K562 (cell line): ENCODE data around the gene BCL2L15. TPM values are rescaled to one million over a fixed set of nuclear protein-coding genes. Genes with fewer than 3 reads are reported as not detected.
A peak's percentile ranks its signal among the peaks of the same experiment; 100 is the strongest.

ENCODE experiments used
- ATAC-seq: fragments of 200-7000 bp; cut with Tn5 transposase; 3 replicates; pipeline ENCODE4 v1.9.1; 2020; ENCODE audit warnings: moderate library complexity
- BruUV-seq: library from RNA; stranded (reverse); fragments of 400-500 nt; replicated peaks from 2 replicates; lab custom pipeline; 2021; lab: Mats Ljungman, UMichigan
- CTCF ChIA-PET: fragments of 300-600 bp; formaldehyde crosslinking; extraction: SDS; loops from one replicate; lab custom pipeline; 2021; ENCODE audit warnings: low intra/inter-chr PET ratio; lab: Yijun Ruan, JAX
- POLR2A ChIA-PET: fragments of 300-600, 350-650 bp; sonication (Branson Sonifier 250); formaldehyde crosslinking; extraction: SDS; loops from one replicate; lab custom pipeline; 2021; ENCODE audit warnings: antibody characterized with exemption, inconsistent platforms; lab: Yijun Ruan, JAX
- DNase-seq, 4 experiments: peaks; one replicate each; pipeline versions ENCODE4 v3.0.0 to v3.0.0-alpha.2; 2011 to 2018; ENCODE audit warnings: low spot score in 3 of 4, mixed read lengths in 3 of 4; ENCODE audit errors: extremely low read depth in 1 of 4
- FAIRE-seq: peaks from 2 replicates; lab custom pipeline; 2011; peaks lifted over from hg19 to GRCh38; lab: Jason Lieb, UNC
- H2AFZ ChIP-seq: 2 replicates; pipeline ENCODE4 v1.6.0; 2011; ENCODE audit warnings: low read depth, low read length, control low read depth, inconsistent platforms
- H3K27ac ChIP-seq: fragments of 200-600 bp; 3 replicates; pipeline ENCODE4 v1.8.0; 2011; ENCODE audit warnings: low read depth, mild to moderate bottlenecking, control low read depth, inconsistent platforms, low read length, moderate library complexity, mixed read lengths; ENCODE audit errors: extremely low read depth
- H3K27me3 ChIP-seq, 2 experiments: fragments of 300-600 bp in 1 of 2; 2 replicates in 1 of 2; 3 replicates in 1 of 2; pipeline versions ENCODE4 v1.6.0 to v1.8.0; 2011; ENCODE audit warnings: inconsistent platforms in 2 of 2, low read length in 2 of 2, mild to moderate bottlenecking in 1 of 2, mixed read lengths in 1 of 2, moderate library complexity in 1 of 2; ENCODE audit not compliant: control insufficient read depth in 2 of 2, insufficient read depth in 2 of 2
- H3K36me3 ChIP-seq: fragments of 300-600 bp; 3 replicates; pipeline ENCODE4 v1.8.0; 2011; ENCODE audit warnings: mild to moderate bottlenecking, low read length, inconsistent platforms; ENCODE audit not compliant: control insufficient read depth, insufficient read depth
- H3K4me1 ChIP-seq, 2 experiments: fragments of 200-600 bp in 1 of 2; replicated peaks in 1 of 2; 2 replicates in 1 of 2; 3 replicates in 1 of 2; pipeline versions ENCODE4 v1.5.1 to v1.8.0; 2011; ENCODE audit warnings: inconsistent platforms in 2 of 2, low read length in 2 of 2, mild to moderate bottlenecking in 1 of 2, mixed read lengths in 1 of 2, moderate library complexity in 1 of 2; ENCODE audit not compliant: control insufficient read depth in 2 of 2, insufficient read depth in 2 of 2
- H3K4me2 ChIP-seq: 2 replicates; pipeline ENCODE4 v1.6.1; 2011; ENCODE audit warnings: low read length, control low read depth, inconsistent platforms, mixed read lengths; ENCODE audit not compliant: insufficient read depth
- H3K4me3 ChIP-seq: fragments of 200-600 bp; sonication (generic), shearing (Covaris generic); 2 replicates; pipeline ENCODE4 v1.5.1; 2016; ENCODE audit warnings: control low read depth, inconsistent platforms
- H3K79me2 ChIP-seq: fragments of 200-600 bp; 3 replicates; pipeline ENCODE4 v1.8.0; 2011; ENCODE audit warnings: low read length, inconsistent platforms; ENCODE audit not compliant: control insufficient read depth, insufficient read depth
- H3K9ac ChIP-seq, 2 experiments: 2 replicates each; pipeline versions ENCODE4 v1.6.0 to v1.6.1; 2011; ENCODE audit warnings: low read depth in 2 of 2, low read length in 2 of 2, control low read depth in 1 of 2, inconsistent platforms in 1 of 2, mild to moderate bottlenecking in 1 of 2, mixed read lengths in 1 of 2; ENCODE audit not compliant: insufficient read depth in 1 of 2
- H3K9me1 ChIP-seq: one replicate; pipeline ENCODE4 v1.6.0; 2011; ENCODE audit warnings: inconsistent platforms, mild to moderate bottlenecking, low read length, moderate library complexity; ENCODE audit not compliant: control insufficient read depth, insufficient read depth
- H3K9me3 ChIP-seq: replicated peaks from 2 replicates; pipeline ENCODE4 v1.5.1; 2011; ENCODE audit warnings: low read depth, low read length, inconsistent platforms; ENCODE audit not compliant: control insufficient read depth, insufficient read depth
- H4K20me1 ChIP-seq: replicated peaks from 2 replicates; pipeline ENCODE4 v1.6.1; 2011; ENCODE audit warnings: low read length, inconsistent platforms, mixed read lengths; ENCODE audit not compliant: control insufficient read depth, insufficient read depth
- CREBBP ChIP-seq: IDR thresholded peaks from one replicate; pipeline ENCODE4 v1.6.1; 2012; ENCODE audit warnings: low read depth, mild to moderate bottlenecking, control low read depth, inconsistent platforms, low read length
- MAZ ChIP-seq, 2 experiments: fragments of 450-650 bp in 1 of 2; sonication (generic) in 1 of 2; formaldehyde crosslinking; IDR thresholded peaks in 1 of 2; conservative IDR thresholded peaks in 1 of 2; 2 replicates each; pipeline versions ENCODE4 v1.4.0 to v1.5.0; 2020; ENCODE audit warnings: mild to moderate bottlenecking in 1 of 2, missing genetic modification reagents in 1 of 2
- NR4A1 ChIP-seq, 2 experiments: fragments of 250-450 bp in 1 of 2; fragments of 450-650 bp in 1 of 2; sonication (Bioruptor Pico) in 1 of 2; IDR thresholded peaks; 2 replicates each; pipeline versions ENCODE4 v1.4.0 to v1.6.1; 2016 to 2020; ENCODE audit warnings: mild to moderate bottlenecking in 2 of 2, missing compliant biosample characterization in 1 of 2, missing genetic modification characterization in 1 of 2, moderate library complexity in 1 of 2
- POLR2AphosphoS2 ChIP-seq: IDR thresholded peaks from 2 replicates; pipeline ENCODE4 v1.6.1; 2012; ENCODE audit warnings: low read length, improper control_type of control experiment
- TCF7L2 ChIP-seq: fragments of 150-350 bp; IDR thresholded peaks from 2 replicates; pipeline ENCODE4 v1.6.1; 2016; ENCODE audit warnings: low read depth, mild to moderate bottlenecking, low read length, moderate library complexity
- TEAD2 ChIP-seq: fragments of 450-650 bp; IDR thresholded peaks from 2 replicates; pipeline ENCODE4 v1.6.1; 2016; ENCODE audit warnings: missing genetic modification characterization, control low read depth, missing compliant biosample characterization
- ZBTB11 ChIP-seq, 3 experiments: fragments of 200-800 bp in 1 of 3; fragments of 250-450 bp in 1 of 3; fragments of 450-650 bp in 1 of 3; sonication (Bioruptor Pico) in 1 of 3; sonication (Bioruptor generic) in 1 of 3; formaldehyde crosslinking in 1 of 3; IDR thresholded peaks; 2 replicates each; pipeline versions ENCODE4 v1.6.1 to v1.8.0; 2016 to 2022; ENCODE audit warnings: mild to moderate bottlenecking in 2 of 3, missing genetic modification characterization in 2 of 3, missing compliant biosample characterization in 1 of 3, moderate library complexity in 1 of 3
- ZBTB9 ChIP-seq: fragments of 450-650 bp; formaldehyde crosslinking; IDR thresholded peaks from 2 replicates; pipeline ENCODE4 v1.4.0; 2020; ENCODE audit warnings: mild to moderate bottlenecking, moderate library complexity
- ZNF589 ChIP-seq: fragments of 200-800 bp; sonication (Bioruptor generic); IDR thresholded peaks from 2 replicates; pipeline ENCODE4 v1.6.1; 2016; ENCODE audit warnings: low read depth, missing genetic modification characterization, missing compliant biosample characterization
- ZNF76 ChIP-seq: fragments of 250-450 bp; sonication (Bioruptor Pico); IDR thresholded peaks from 2 replicates; pipeline ENCODE4 v1.4.0; 2020; ENCODE audit warnings: mild to moderate bottlenecking, moderate library complexity, borderline replicate concordance
- in situ Hi-C: fragments of 300-500 bp; cut with MboI; formaldehyde crosslinking; loops from 4 replicates; pipeline ENCODE4 v1.15.0; 2018; ENCODE audit warnings: inconsistent platforms, mixed read lengths
- intact Hi-C: fragments of 100-400 bp; cut with micrococcal nuclease; formaldehyde crosslinking; loops from 2 replicates; pipeline ENCODE4 v1.14.2; 2022
- polyA plus RNA-seq, 8 experiments: library from polyadenylated mRNA; depleted of rRNA in 4 of 8; stranded (reverse) in 5 of 8; unstranded in 3 of 8; fragments of >200 nt; fragmentation: Nextera tagmentation in 2 of 8; fragmentation: Illumina TruSeq in 1 of 8; extraction: Ambion mirVana in 2 of 8; extraction: Trizol in 1 of 8; gene quantifications; 2 replicates each; pipeline versions ENCODE4 v1.2.1 to v1.2.3, GENCODE V29; 2011 to 2014; ENCODE audit warnings: inconsistent platforms in 1 of 8, missing spikeins in 1 of 8
- total RNA-seq, 7 experiments: library from RNA; depleted of rRNA in 6 of 7; stranded (reverse); fragments of >200 nt in 6 of 7; fragmentation: Illumina TruSeq in 2 of 7; extraction: Trizol in 2 of 7; gene quantifications; 2 replicates each; pipeline versions ENCODE4 v1.2.1 to v1.2.3, GENCODE V29; 2011 to 2021; ENCODE audit warnings: low replicate concordance in 1 of 7
- TF ChIP-seq, protein P1 (sequence below): fragments of 250-450 bp; sonication (Bioruptor Pico); IDR thresholded peaks from 2 replicates; pipeline ENCODE4 v1.4.0; 2020; ENCODE audit warnings: mild to moderate bottlenecking, moderate library complexity

Gene BCL2L15
- total and polyA plus RNA-seq, 9 of the 15 experiments (the other 6 are each of a cell fraction or from before 2014, with no cell fraction given), result 0.06 to 0.42 (median 0.28) TPM; not detected in 1

DNA sequence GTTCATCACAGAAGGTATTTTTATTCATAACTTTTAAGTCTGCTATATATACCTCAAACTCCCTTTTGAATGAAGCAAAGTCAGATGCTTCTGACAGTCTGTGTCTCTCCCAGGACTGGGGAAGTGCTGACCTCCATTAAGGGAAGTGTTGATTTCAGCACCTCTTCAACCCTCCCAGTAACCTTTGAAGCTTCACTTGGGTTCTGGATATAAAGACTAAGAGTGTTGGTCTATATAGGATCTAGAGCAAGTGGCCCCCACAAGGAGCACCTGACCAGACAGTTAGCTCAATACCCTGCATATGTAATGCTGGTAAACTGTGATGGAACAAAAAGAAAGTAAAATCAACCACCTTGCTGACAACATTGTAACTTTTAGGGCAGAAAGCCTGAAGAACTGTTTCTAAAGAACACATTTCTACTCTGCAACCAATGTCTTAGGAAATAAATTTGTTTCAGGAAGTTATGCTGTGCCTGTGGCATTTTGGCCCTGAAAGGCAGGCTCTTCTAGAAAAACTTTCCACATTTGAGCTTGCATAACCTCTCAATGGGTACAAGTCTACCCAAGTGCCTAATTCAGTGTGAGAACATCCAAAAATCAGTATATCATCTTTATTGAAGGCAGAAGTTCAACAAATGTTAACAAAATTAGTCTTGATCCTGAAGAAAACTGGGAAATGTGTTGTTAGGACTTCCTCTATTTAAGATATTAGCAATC lies 15.0 kb downstream of the BCL2L15 start:
- Histone ChIP-seq H2AFZ (peak overlapping the region; percentile 90), H3K9me3 (no peaks in the 10 kb centered on the region), H3K9ac (no peak overlapping the region), H3K4me3 (no peak overlapping the region), H3K4me1 (peaks cover 0 to 32% of the 10 kb centered on the region in 2 experiments; a peak in 4 of 5 replicates), H3K36me3 (no peaks in the 10 kb centered on the region), H3K9me1 (no peaks in the 10 kb centered on the region), H3K27me3 (no peaks in the 10 kb centered on the region), H3K4me2 (no peak overlapping the region; the same call in 1 of the 2 replicates), H3K79me2 (no peaks in the 10 kb centered on the region), H4K20me1 (no peaks in the 10 kb centered on the region), H3K27ac (peak overlapping the region; percentile 37; the same call in 2 of the 3 replicates)
- no TSS peak for BruUV-seq
- ATAC-seq (peak; percentile 57), DNase-seq (peak in 1 of 4 experiments; percentile 21), FAIRE-seq (no peak)
- in situ Hi-C loops, result no loop called here
- ChIA-PET CTCF (no interaction called here), POLR2A (interaction anchor here (0.9 to 1.1 kb wide), 3 partner anchors 9 to 75 kb away, joined by 3 to 4 read pairs (median 4); no protein-coding TSS in a partner anchor)
- intact Hi-C loops, result no loop called here
- TF ChIP-seq ZNF76 (CRISPR knock-in tag) (0 out of 2 replicates have a peak, but pooled peaks have one; percentile 9), TEAD2 (tag) (no peak), ZBTB11 (CRISPR knock-in tag; IDR thresholded peaks at IDR 0.05) (peak in 1 of 3 experiments; percentile 7; a peak in 1 of 6 replicates), TCF7L2 (no peak), NR4A1 (CRISPR knock-in tag; IDR thresholded peaks at IDR 0.05) (peak; percentile 50; the same call in 1 of the 2 replicates), NR4A1 (tag; IDR thresholded peaks at IDR 0.05) (no peak), ZBTB9 (peak; percentile 57; the same call in 1 of the 2 replicates), MAZ (CRISPR knock-in tag; conservative IDR thresholded peaks at IDR 0.05 in 1 of 2, IDR thresholded peaks at IDR 0.05 in 1 of 2) (0 out of 4 replicates have a peak, but pooled peaks of 1 of the 2 experiments have one; percentile 19), ZNF589 (peak; percentile 82; the same call in 1 of the 2 replicates), CREBBP (no peak), POLR2AphosphoS2 (no peak)
- TF ChIP-seq, protein P1, sequence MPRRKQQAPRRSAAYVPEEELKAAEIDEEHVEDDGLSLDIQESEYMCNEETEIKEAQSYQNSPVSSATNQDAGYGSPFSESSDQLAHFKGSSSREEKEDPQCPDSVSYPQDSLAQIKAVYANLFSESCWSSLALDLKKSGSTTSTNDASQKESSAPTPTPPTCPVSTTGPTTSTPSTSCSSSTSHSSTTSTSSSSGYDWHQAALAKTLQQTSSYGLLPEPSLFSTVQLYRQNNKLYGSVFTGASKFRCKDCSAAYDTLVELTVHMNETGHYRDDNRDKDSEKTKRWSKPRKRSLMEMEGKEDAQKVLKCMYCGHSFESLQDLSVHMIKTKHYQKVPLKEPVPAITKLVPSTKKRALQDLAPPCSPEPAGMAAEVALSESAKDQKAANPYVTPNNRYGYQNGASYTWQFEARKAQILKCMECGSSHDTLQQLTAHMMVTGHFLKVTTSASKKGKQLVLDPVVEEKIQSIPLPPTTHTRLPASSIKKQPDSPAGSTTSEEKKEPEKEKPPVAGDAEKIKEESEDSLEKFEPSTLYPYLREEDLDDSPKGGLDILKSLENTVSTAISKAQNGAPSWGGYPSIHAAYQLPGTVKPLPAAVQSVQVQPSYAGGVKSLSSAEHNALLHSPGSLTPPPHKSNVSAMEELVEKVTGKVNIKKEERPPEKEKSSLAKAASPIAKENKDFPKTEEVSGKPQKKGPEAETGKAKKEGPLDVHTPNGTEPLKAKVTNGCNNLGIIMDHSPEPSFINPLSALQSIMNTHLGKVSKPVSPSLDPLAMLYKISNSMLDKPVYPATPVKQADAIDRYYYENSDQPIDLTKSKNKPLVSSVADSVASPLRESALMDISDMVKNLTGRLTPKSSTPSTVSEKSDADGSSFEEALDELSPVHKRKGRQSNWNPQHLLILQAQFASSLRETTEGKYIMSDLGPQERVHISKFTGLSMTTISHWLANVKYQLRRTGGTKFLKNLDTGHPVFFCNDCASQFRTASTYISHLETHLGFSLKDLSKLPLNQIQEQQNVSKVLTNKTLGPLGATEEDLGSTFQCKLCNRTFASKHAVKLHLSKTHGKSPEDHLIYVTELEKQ (CRISPR knock-in tag), result no peak
